RKO (cell line): ENCODE measurements around the gene PEX11B.

Experiments used
- DNase-seq: peaks from one replicate; pipeline ENCODE4 v3.0.0-alpha.2; 2016; ENCODE audit warnings: low spot score

The PEX11B gene

DNA sequence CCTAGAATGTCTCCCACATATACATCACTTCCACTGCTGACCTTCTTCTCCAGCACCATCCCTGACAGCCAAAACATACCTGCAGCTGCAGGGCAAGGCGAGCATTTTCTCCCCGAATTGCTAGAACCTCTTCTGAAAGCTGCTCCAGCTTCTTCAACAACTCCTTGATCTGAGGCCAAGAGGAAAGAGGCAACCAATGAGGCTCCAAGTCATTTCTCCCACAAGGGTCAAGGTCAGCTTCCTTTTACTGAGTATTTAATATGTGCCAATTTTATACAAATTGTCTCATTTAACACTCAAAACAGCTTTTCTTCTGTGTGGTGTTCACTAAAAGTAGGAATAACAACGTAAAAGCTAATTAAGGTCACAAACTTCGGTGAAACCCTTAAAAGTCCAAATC lies 50.3 kb downstream of the PEX11B start:
- no peak for DNase-seq

DNA sequence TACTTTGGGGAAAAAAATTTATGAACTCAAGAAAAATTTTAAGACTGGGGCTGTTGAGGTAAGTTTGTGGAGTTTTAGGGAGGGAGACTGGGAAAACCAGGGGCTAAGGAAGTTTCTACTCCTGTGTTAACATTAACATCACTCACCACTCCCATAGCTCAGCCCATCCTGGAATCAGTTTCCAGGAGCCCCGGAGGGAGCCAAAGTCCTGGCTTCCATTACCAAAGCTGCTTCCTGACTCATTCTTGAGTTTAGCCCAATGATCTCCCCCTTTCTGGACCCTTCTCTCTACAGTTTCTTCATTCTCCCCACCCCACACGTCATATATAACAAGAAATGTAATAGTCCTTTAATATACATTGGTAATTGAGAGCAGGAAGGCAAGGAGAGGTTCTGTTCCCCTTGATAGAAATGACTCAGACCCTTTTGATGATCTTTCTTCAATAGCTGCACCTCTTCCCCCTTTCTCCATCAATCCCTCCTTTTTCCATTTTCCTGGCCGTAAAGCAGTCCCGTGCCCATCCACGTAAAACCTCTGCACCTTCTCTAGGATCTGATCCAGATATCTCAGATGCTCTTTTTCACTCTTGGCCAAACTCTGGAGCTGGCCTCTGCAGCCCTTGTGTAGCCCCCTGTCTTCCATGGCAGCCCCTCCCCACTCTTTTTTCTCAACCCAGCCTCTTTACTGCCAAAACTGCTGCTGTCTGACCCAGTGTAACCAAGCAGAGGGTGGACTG lies 55.1 kb downstream of the PEX11B start:
- no peak for DNase-seq
